Fibroblast of the conjunctiva (primary cell): ENCODE measurements around the gene PTPRD.

Experiments
- DNase-seq: peaks from one replicate; pipeline ENCODE4 v3.0.0-alpha.2; 2010; ENCODE audit warnings: low read depth

The PTPRD gene

GRCh38 chr9:9892217-9892616 is 720.6 kb downstream of the PTPRD start:
- no peak for DNase-seq

- DNase-seq = no peak
Observed at GRCh38 chr9:9881692-9882091, 731.1 kb downstream of the PTPRD start.

DNA sequence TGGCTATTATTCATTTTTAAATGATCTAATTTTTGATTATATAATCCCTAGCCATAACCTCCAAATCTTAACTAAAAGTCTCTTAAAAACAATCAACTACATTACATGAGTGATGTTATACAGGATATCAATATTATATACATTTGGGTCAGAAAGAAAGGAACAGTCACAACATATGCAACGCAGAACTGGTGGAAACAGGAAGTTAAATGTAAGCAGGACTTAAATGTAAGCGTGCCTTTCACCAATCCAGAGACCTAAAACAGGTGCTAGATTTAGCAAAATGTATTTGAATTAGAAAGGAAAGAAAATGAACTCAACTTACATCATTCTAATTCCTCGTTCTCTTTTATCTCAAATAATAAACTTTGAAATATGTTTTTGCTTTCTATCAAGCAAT is 738.5 kb downstream of the PTPRD start:
- no peak for DNase-seq

GRCh38 chr9:9862235-9862810 is 750.5 kb downstream of the PTPRD start:
- no peak for DNase-seq

DNA sequence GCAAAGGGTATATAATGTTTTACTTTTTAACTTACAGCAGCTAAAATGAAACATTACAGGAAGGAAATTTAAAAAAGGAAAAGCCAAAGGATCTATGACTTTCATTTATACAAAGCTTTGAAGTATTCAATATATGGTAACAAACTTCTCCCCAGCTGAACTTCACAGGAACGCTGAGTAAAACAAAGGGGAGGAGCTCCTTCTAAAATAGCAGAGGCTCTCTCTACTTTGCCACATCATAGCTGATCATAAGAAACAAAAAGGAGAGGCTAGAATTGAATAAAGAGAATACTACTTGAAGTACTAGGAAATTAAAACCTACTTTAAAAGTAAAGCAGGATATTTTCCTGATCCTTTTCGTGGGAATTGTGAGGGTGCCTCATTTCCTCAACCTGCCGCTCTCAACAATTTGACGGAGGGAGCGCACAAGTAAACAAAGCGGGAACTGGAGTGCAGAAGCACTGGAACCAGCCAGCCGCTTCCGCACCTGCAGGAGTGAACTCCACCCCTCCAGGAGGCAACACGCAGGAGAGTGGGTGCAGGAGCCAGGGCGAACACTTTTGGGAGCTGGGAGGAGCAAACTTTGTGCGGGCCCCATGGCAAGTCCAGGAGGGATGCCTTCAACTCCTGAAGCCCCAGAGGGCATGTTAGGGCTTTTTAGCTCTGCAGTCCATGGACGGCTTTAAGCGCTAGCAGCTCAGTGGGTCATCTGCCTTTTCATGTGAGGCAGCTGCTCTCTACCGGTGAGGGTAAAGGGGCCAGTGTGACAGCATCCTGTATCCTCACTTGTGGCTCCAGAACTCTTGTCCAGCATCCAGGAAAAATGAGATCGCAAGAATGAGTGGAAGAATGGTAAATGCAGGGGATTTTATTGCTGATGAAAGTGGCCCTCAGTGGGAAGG is 757.4 kb downstream of the PTPRD start:
- DNase-seq = no peak

GRCh38 chr9:9847750-9848149 is 765.1 kb downstream of the PTPRD start:
- no peak for DNase-seq

- no peak for DNase-seq
Observed at GRCh38 chr9:9846557-9846956, 766.2 kb downstream of the PTPRD start.

DNA sequence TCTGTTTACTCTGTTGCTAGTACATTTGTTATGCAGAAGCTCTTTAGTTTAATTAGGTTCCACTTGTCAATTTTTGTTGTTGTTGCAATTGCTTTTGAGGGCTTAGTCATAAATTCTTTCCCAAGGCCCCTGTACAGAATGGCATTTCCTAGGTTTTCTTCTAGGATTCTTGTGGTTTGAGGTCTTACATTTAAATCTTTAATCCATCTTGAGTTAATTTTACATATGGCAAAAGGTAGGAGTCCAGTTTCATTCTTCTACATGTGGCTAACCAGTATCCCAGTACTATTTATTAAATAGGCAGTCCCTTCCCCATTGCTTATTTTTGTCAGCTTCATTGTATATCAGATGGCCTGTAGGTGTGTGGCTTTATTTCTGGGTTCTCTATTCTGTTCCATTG is 792.4 kb downstream of the PTPRD start:
- no peak for DNase-seq

GRCh38 chr9:9819886-9820285 is 792.9 kb downstream of the PTPRD start:
- DNase-seq = no peak

GRCh38 chr9:9817176-9817575 is 795.6 kb downstream of the PTPRD start:
- DNase-seq = no peak

GRCh38 chr9:9804109-9804508 is 808.7 kb downstream of the PTPRD start:
- DNase-seq = no peak

DNA sequence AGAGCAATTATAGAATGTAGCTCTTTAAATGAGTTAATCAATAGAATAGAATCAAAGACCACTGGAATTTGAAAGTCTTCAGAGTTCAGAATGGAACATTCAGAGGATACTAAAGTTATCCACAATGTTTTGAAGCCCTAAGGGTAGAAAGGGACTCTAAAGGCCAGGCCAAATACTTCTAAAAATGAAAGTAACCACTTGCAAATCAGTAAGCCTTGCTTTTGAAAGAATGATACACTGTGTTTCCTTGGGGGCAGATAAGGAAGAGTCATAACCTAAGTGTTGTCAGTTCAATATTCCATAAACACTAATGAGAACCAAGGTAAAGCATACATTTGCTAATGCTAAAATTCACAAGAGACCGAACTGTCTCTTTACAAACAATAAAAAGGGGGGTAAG is 813.5 kb downstream of the PTPRD start:
- no peak for DNase-seq

GRCh38 chr9:9792144-9792857 is 820.5 kb downstream of the PTPRD start:
- DNase-seq = no peak

GRCh38 chr9:9791611-9792010 is 821.2 kb downstream of the PTPRD start:
- peak; percentile 9 for DNase-seq

- DNase-seq = no peak
Observed at GRCh38 chr9:9790216-9790872, 822.5 kb downstream of the PTPRD start.

GRCh38 chr9:9783711-9784110 is 829.1 kb downstream of the PTPRD start:
- no peak for DNase-seq

- no peak for DNase-seq
Observed at GRCh38 chr9:9783211-9783610, 829.6 kb downstream of the PTPRD start.

- DNase-seq = no peak
Observed at GRCh38 chr9:9778293-9778692, 834.5 kb downstream of the PTPRD start.

DNA sequence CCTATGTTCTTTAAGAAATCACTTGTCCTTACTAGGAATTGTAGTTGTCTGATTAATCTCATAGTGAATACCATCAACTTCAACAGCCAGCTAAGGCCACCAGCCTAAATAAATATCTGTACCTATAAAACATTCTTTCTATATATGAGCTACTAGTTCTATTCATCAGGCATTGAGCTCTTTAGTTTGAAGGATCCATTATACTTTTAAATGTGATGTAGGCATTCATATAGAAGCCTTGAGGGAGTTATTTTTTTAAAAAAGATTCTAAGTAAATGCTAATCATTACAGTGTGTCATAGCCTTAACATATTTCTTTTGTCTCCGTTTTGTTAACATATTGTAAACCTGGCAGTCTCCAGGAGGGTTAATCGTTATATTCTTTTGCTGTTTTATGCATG is 838.3 kb downstream of the PTPRD start:
- no peak for DNase-seq

GRCh38 chr9:9771314-9771713 is 841.5 kb downstream of the PTPRD start:
- DNase-seq = no peak

- DNase-seq = no peak
Observed at GRCh38 chr9:9764821-9765220, 848.0 kb downstream of the PTPRD start.

DNA sequence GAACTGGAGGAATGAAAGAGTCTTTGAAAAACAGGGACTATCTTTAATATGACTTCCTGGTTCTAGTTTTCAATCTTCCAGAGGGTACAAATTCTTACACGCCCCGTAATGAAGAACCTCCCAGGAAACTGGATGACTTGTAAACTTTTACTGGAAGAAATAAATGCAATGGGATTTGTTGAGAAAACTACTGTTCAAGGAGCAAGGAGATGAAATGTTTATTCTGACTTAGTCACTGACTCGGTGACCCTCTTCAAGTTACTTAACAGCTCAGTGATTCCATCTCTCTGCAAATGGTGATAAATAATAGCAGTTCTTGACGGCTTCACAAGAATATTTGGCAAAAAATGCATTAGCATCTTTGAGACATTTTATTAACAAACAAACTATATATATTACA is 858.6 kb downstream of the PTPRD start:
- no peak for DNase-seq

- no peak for DNase-seq
Observed at GRCh38 chr9:9753266-9753665, 859.5 kb downstream of the PTPRD start.
